Measurements from ENCODE around the gene GNAZ.

GNAZ gene

DNA sequence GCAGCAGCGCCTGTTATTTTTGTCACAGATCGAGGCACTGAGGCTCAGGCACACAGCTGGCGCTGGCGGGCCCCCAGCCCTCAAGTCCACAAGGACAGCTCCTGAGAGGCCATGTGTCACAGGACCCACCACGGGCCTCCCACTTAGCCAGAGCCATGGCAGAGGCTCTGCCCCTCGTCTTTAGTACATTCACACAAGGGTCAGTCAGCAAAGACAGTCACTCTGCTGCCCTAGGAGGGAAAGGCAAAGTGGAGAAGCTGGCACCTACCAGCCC, 29.1 kb downstream of the GNAZ start:
- H3K4me3 ChIP-seq (ENCODE audit: low read length), result no peak overlapping the region
- H2AFZ ChIP-seq (ENCODE audit: low read depth, low read length), result no peak overlapping the region
- H3K9me3 ChIP-seq (ENCODE audit: low read length), result no peaks in the 10 kb centered on the region
- H3K36me3 ChIP-seq (ENCODE audit: insufficient read depth, low read length), result peaks cover 19% of the 10 kb centered on the region
- H3K27me3 ChIP-seq (ENCODE audit: insufficient read depth, low read length), result no peaks in the 10 kb centered on the region
- no peaks in the 10 kb centered on the region for H3K4me1 ChIP-seq (ENCODE audit: insufficient read depth, low read length)

DNA sequence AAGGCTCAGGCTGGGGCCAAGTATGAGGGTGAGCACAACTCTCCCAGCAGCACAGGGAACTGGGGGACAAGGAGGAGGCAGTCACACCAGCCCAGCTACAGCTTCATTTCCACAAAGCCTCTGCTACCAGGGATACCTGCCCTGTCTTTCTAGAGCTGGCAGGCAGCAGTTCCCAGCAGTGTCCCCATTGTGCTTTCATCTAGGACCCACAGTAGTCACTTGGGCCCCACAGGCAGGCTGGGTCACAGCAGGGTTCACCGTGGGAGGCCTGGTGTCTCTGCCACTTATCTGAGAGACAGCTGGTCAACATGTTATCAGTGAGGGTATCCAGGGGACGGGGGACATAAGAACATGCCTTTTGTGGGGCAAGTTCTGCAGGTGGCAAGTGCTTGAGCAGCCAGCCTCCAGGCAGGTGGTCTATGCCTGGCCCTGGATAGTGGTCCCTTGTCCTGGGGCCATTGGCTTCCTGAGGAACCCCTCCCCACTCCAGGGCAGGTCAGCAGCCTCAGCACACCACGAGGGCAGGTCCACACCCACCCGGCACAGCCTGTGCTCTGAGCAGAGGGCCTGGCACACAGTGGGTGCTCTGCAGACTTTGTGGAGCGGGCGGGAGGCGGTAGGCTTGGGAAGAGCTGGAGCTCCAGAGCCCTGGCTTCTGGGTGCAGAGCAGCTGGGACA, 29.9 kb downstream of the GNAZ start:
- Histone ChIP-seq H2AFZ (ENCODE audit: low read depth, low read length) (no peak overlapping the region), H3K27me3 (ENCODE audit: insufficient read depth, low read length) (no peaks in the 10 kb centered on the region), H3K36me3 (ENCODE audit: insufficient read depth, low read length) (peaks cover 19% of the 10 kb centered on the region), H3K9me3 (ENCODE audit: low read length) (no peaks in the 10 kb centered on the region), H3K4me1 (ENCODE audit: insufficient read depth, low read length) (no peaks in the 10 kb centered on the region), H3K4me3 (ENCODE audit: low read length) (no peak overlapping the region)

DNA sequence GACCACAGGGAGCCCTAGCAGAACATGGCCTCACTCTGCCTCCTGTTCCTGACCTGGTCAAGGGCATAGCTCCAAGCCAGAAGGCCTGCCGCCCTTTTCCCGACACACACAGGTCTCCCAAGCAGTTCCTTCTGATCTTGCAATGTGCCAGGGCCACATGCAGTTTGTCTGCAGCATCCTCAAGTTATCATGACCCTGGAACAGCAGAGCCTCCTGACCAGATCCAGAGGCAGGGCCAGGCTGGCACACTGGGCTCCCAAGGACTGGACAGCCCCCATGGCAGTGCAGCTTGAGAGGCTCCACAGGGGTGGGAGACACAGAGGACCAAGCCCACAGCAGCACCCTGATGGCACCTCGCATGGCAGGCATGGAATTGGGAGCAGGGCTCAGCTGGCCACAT, 31.2 kb downstream of the GNAZ start:
- no peaks in the 10 kb centered on the region for H3K27me3 ChIP-seq (ENCODE audit: insufficient read depth, low read length)
- H2AFZ ChIP-seq (ENCODE audit: low read depth, low read length), result no peak overlapping the region
- H3K36me3 ChIP-seq (ENCODE audit: insufficient read depth, low read length), result peaks cover 10% of the 10 kb centered on the region
- H3K4me3 ChIP-seq (ENCODE audit: low read length), result no peak overlapping the region
- H3K9me3 ChIP-seq (ENCODE audit: low read length), result no peaks in the 10 kb centered on the region
- H3K4me1 ChIP-seq (ENCODE audit: insufficient read depth, low read length), result no peaks in the 10 kb centered on the region

DNA sequence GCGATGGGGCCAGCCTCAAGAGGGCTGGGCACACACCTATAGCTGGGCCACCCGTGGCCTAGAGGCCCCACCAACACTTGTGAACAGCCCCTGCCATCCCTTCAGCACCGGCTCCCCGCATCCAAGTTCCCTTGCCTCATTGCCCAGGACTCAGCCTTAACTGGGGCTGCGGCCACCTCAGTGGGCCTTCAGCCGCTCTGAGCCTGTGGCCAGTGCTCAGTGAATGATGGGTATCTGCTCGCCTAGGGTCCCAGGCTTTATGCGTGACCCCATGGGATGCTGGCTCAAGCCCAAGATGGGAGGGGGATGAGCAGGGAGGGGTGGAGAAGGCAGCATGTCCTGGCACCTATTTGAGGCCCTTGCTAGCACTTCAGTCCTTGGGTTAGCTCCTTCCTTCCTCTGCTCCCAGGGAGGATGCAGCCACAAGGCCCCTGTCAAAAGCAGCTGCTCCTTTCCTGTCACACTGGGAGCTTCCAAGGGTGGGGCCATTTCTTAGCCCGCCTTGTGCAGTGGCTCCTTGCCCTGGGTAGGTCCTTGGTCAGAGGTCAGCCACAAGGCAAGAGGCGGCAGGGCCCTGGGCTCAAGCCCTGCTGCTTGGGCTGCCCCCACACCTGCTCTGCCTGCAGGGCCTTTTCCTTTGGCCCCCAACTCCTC, 31.8 kb downstream of the GNAZ start:
- no peak overlapping the region for H3K4me3 ChIP-seq (ENCODE audit: low read length)
- H2AFZ ChIP-seq (ENCODE audit: low read depth, low read length), result no peak overlapping the region
- H3K4me1 ChIP-seq (ENCODE audit: insufficient read depth, low read length), result no peaks in the 10 kb centered on the region
- no peaks in the 10 kb centered on the region for H3K27me3 ChIP-seq (ENCODE audit: insufficient read depth, low read length)
- H3K9me3 ChIP-seq (ENCODE audit: low read length), result no peaks in the 10 kb centered on the region
- peaks cover 8% of the 10 kb centered on the region for H3K36me3 ChIP-seq (ENCODE audit: insufficient read depth, low read length)

DNA sequence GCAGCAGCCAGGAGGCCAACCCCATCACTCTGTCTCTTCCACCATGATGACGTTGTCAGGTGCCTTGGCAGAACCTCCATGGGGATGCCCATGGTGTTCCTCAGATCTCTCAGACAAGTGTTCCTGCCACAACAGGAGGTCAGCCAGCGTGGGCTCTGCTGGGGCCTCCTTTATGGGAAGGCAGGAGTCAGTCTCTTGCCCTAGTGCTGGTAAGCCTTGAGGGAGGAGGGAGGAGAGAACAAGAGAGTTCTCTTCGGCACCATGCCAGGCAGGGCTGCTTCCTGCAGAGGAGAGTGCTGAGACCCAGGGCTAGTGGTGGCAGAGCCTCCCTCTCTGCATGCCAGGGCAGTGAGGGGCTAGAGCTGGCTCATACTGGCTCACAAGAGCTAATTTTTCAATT, 32.5 kb downstream of the GNAZ start:
- Histone ChIP-seq H3K27me3 (ENCODE audit: insufficient read depth, low read length) (no peaks in the 10 kb centered on the region), H3K4me1 (ENCODE audit: insufficient read depth, low read length) (no peaks in the 10 kb centered on the region), H3K9me3 (ENCODE audit: low read length) (no peaks in the 10 kb centered on the region), H3K4me3 (ENCODE audit: low read length) (no peak overlapping the region), H3K36me3 (ENCODE audit: insufficient read depth, low read length) (peaks cover 5% of the 10 kb centered on the region), H2AFZ (ENCODE audit: low read depth, low read length) (no peak overlapping the region)

DNA sequence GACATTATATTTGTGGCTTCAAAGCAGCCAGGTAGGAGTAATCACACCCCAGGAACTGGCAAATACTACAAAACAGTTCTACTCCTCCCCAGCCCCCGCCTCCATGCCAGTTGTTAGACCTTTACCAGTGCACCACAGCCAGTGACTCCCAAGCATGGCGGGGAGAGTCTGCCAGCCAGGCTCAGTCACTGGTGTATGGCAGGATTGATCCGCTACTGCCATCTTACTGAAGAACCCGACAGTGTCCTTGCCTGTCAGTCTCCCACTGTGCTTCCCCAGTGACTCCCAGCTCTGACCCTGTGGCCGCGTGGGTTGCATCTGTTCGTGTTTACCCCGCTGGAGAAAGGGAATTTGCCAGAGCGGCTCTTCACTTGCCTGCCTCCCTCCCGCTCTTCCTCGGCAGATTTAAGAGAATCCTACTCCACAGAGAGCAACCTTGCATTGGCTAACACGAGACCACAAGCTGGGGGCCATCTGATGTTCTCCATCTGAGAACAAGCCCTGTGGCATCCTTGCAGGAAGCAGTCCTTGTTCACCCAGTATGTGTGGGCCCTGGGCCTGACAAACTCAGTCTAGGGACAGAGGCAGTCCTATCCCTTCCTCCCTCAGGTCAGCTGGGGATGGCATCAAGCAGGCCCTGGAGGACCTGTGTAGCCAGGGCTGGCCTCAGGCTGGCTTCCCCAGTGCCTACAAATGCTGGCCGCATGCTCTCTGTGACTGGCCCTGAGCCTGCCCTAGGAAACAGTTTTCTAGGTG, 33.1 kb downstream of the GNAZ start:
- Histone ChIP-seq H3K36me3 (ENCODE audit: insufficient read depth, low read length) (peaks cover 5% of the 10 kb centered on the region), H3K4me3 (ENCODE audit: low read length) (no peak overlapping the region), H3K27me3 (ENCODE audit: insufficient read depth, low read length) (no peaks in the 10 kb centered on the region), H3K9me3 (ENCODE audit: low read length) (no peaks in the 10 kb centered on the region), H3K4me1 (ENCODE audit: insufficient read depth, low read length) (no peaks in the 10 kb centered on the region), H2AFZ (ENCODE audit: low read depth, low read length) (no peak overlapping the region)

DNA sequence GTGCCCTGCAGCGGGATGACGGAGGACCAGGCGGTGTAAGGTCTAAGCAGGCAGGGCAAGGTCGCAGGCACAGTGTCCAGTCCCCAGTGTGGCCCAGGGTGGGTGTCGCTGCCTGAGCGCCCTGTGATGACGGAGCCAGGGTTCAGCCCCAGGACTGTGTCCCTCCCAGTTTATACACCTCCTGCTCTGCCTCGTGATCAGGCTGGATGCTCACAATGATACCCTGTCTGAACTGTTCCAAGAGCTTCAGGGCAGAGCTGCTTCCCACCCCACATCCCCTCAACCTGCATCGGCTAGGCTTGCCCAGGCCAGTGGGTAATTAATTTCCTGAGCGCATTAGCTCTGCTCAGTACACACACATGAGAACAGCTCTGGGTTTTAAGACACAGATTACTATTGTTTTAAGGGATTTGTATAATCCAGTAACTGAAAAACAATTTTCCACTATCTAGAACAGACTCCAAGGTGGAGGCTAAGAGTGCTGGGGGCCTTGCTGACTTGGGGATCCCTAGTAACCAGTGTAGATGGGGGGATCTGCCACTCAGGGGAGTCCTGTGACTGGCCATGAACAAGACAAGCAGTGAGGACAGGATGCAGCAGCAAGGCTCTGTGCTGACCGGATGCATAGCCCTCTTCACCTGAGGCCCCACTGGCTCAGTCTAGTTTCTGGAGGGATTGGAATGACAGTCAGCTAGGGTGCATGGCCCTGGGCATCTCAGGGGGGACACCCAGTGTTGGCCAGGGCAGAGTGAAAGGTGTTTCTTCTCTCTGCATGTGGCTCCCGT, 34.1 kb downstream of the GNAZ start:
- no peaks in the 10 kb centered on the region for H3K4me1 ChIP-seq (ENCODE audit: insufficient read depth, low read length)
- H3K4me3 ChIP-seq (ENCODE audit: low read length), result no peak overlapping the region

DNA sequence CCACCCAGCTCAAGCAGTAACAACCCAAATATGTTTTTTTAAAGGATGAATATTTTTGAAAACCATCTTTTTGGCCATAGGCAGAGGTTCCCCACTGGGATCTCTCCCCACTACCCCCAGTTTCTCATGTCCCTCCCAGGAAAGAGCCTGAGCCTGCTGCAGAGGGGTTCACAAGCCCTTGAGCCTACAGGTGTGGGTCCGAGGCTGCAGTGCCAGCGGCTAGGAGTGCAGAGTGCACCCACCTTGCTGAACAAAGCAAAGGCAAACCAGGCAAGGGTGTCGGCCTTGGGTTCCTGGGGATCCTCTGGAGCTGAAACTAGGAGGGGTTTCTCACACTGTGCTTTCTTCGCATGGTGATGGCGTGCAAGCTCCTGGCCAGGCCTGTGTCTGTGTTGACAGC, 35.0 kb downstream of the GNAZ start:
- Histone ChIP-seq H2AFZ (ENCODE audit: low read depth, low read length) (no peak overlapping the region), H3K27me3 (ENCODE audit: insufficient read depth, low read length) (no peaks in the 10 kb centered on the region), H3K4me3 (ENCODE audit: low read length) (no peak overlapping the region), H3K9me3 (ENCODE audit: low read length) (no peaks in the 10 kb centered on the region), H3K4me1 (ENCODE audit: insufficient read depth, low read length) (peaks cover 1% of the 10 kb centered on the region), H3K36me3 (ENCODE audit: insufficient read depth, low read length) (no peaks in the 10 kb centered on the region)

More for the DNA sequence above, 34.1 kb downstream of the GNAZ start:
- Histone ChIP-seq H3K27me3 (ENCODE audit: insufficient read depth, low read length) (no peaks in the 10 kb centered on the region), H3K36me3 (ENCODE audit: insufficient read depth, low read length) (peaks cover 2% of the 10 kb centered on the region), H2AFZ (ENCODE audit: low read depth, low read length) (no peak overlapping the region), H3K9me3 (ENCODE audit: low read length) (no peaks in the 10 kb centered on the region)

DNA sequence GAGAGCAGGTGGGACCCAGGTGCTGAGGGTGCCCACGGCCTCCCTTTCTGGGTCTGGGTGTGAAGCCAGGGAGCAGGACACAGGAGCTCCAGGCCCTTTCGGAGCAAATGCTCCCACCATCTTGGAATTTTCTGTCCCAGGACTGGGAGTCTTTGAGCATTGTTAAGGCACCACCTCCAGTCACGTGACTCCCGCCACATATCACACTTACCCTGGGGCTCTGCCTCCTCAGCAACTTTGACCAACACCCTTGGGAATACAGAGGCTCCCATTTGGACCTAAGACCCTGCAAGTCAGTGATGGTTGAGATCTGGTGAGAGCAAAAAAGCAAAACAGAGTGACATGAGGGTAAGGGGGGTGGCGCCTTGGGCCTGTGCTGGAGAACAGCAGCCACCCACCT, 35.6 kb downstream of the GNAZ start:
- Histone ChIP-seq H3K9me3 (ENCODE audit: low read length) (no peaks in the 10 kb centered on the region), H3K36me3 (ENCODE audit: insufficient read depth, low read length) (no peaks in the 10 kb centered on the region), H2AFZ (ENCODE audit: low read depth, low read length) (no peak overlapping the region), H3K27me3 (ENCODE audit: insufficient read depth, low read length) (no peaks in the 10 kb centered on the region), H3K4me3 (ENCODE audit: low read length) (no peak overlapping the region), H3K4me1 (ENCODE audit: insufficient read depth, low read length) (peaks cover 6% of the 10 kb centered on the region)

DNA sequence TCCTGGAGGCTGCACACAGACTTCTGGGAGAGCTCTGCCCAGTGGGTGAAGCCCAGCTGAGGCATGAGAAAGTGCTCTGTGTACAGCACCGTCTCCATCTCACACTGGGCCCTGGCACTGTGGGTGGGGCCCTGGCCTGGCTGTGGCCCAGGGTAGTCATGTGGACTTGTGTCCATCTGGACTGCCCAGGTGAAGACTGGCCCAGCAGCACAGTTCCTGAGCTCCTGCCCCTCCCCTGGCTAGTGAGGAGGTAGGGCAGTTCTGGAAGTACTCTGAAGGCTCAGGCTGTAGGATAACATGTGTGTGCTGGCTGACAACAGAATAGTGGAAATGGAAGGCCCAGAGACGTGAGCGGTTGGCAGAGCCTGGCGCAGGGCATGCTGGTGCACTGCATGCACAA, 36.0 kb downstream of the GNAZ start:
- Histone ChIP-seq H3K36me3 (ENCODE audit: insufficient read depth, low read length) (no peaks in the 10 kb centered on the region), H3K4me1 (ENCODE audit: insufficient read depth, low read length) (peaks cover 6% of the 10 kb centered on the region), H3K27me3 (ENCODE audit: insufficient read depth, low read length) (no peaks in the 10 kb centered on the region), H3K4me3 (ENCODE audit: low read length) (no peak overlapping the region), H3K9me3 (ENCODE audit: low read length) (no peaks in the 10 kb centered on the region), H2AFZ (ENCODE audit: low read depth, low read length) (no peak overlapping the region)

DNA sequence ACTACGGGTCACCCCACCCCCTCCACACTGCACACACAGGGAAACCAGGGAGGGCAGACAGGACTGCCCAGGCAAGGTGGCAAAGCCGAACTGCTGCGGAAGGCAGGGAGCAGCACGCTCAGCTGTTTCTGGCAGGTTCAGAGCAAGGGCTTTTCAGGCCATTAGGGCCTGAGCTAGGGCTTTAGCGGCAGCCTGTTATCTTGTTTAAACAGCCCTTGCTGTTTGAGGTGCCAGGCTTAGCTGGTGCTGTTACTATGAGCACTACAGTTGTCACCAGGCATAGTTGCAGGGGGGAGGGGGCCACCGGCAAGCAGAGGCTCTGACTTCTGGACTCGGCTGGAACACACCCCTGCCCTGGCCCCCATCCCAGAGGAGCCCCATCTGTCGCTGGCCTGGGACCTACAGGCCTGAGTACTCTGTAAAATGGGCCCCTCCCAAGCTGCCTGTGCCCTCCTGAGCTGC, 36.6 kb downstream of the GNAZ start:
- Histone ChIP-seq H3K4me3 (ENCODE audit: low read length) (no peak overlapping the region), H3K9me3 (ENCODE audit: low read length) (no peaks in the 10 kb centered on the region), H3K36me3 (ENCODE audit: insufficient read depth, low read length) (no peaks in the 10 kb centered on the region), H3K27me3 (ENCODE audit: insufficient read depth, low read length) (no peaks in the 10 kb centered on the region), H3K4me1 (ENCODE audit: insufficient read depth, low read length) (peaks cover 6% of the 10 kb centered on the region), H2AFZ (ENCODE audit: low read depth, low read length) (no peak overlapping the region)

DNA sequence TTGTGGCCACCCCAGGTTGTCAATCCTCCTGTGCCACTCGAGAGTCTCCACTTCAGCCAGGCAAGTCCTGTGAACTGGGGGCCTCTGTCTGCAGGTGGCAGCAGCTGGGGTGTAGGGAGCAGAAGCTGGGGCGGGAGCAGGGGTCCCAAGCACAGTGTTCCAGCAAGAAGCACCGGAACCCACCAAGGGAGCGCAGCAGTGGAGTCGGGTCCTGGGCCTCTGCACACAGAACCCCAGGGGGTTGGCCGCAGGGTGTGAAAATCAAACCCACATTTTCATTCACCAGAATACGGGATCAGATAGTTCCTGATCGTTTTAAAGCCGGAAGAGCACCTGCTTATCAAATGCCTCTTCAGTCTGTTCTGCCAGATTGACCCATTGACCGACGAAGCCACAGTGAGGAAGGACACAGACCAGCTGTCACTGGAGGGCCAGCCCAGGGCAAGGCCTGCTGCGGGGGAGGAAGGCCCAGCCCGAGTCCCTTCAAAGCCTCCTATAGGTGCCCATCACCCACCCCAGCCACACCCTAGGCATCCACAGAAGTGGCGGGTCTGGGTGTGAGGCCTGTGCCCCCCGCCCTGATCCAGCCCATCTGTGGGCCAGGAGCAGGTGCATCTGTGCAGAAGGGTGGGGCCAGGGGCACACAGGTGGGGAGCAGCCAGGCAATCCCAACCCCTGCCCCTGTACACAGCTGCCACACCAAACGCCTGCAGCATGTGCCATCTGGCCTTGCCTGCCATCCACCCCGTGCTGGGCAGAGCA, 37.3 kb downstream of the GNAZ start:
- no peaks in the 10 kb centered on the region for H3K27me3 ChIP-seq (ENCODE audit: insufficient read depth, low read length)
- no peaks in the 10 kb centered on the region for H3K9me3 ChIP-seq (ENCODE audit: low read length)
- H2AFZ ChIP-seq (ENCODE audit: low read depth, low read length), result no peak overlapping the region
- H3K4me1 ChIP-seq (ENCODE audit: insufficient read depth, low read length), result peaks cover 6% of the 10 kb centered on the region
- H3K4me3 ChIP-seq (ENCODE audit: low read length), result no peak overlapping the region
- H3K36me3 ChIP-seq (ENCODE audit: insufficient read depth, low read length), result no peaks in the 10 kb centered on the region
